Fibroblast of lung (primary cell): ENCODE results near the gene ACOT8. TPM values are rescaled to one million over a fixed set of nuclear protein-coding genes. Genes with fewer than 3 reads are reported as not detected.
"Not testable (repeated sequence)": the region's sequence is repeated elsewhere in the genome, so short reads cannot be mapped to it uniquely, and the experiment has no call there.

Source experiments
- DNase-seq, 2 donors: peaks; one replicate each; pipeline versions ENCODE4 v3.0.0 to v3.0.0-alpha.2; 2010; ENCODE audit warnings: low read depth in 2 of 2
- H2AFZ ChIP-seq: 2 replicates; pipeline ENCODE4 v1.5.1; 2012; ENCODE audit warnings: low read length, control low read depth, inconsistent platforms
- H3K27ac ChIP-seq: 2 replicates; pipeline ENCODE4 v1.5.1; 2011; ENCODE audit warnings: low read length, control low read depth; ENCODE audit not compliant: insufficient read depth
- H3K27me3 ChIP-seq: 2 replicates; pipeline ENCODE4 v1.5.1; 2011; ENCODE audit warnings: mild to moderate bottlenecking, low read length; ENCODE audit not compliant: control insufficient read depth, insufficient read depth
- H3K36me3 ChIP-seq: 2 replicates; pipeline ENCODE4 v1.5.1; 2011; ENCODE audit warnings: low read length; ENCODE audit not compliant: control insufficient read depth, insufficient read depth
- H3K4me1 ChIP-seq: 2 replicates; pipeline ENCODE4 v1.5.1; 2011; ENCODE audit warnings: low read length; ENCODE audit not compliant: control insufficient read depth, insufficient read depth; ENCODE audit errors: extremely low read depth
- H3K4me2 ChIP-seq: 2 replicates; pipeline ENCODE4 v1.5.1; 2011; ENCODE audit warnings: low read length, control low read depth; ENCODE audit not compliant: insufficient read depth; ENCODE audit errors: extremely low read depth
- H3K4me3 ChIP-seq, 4 experiments: fragments of 200-600 bp in 1 of 4; sonication (generic) in 1 of 4; replicated peaks in 1 of 4; 2 replicates each; pipeline ENCODE4 v1.5.1; 2011 to 2016; ENCODE audit warnings: low read length in 4 of 4, low read depth in 3 of 4, mild to moderate bottlenecking in 3 of 4, control low read depth in 2 of 4, inconsistent platforms in 1 of 4, mixed read lengths in 1 of 4; ENCODE audit not compliant: insufficient read depth in 1 of 4; ENCODE audit errors: control extremely low read depth in 1 of 4
- H3K79me2 ChIP-seq: 2 replicates; pipeline ENCODE4 v1.5.1; 2012; ENCODE audit warnings: mild to moderate bottlenecking, low read length, inconsistent platforms; ENCODE audit not compliant: control insufficient read depth, insufficient read depth
- H3K9ac ChIP-seq: 2 replicates; pipeline ENCODE4 v1.5.1; 2011; ENCODE audit warnings: mild to moderate bottlenecking, low read length, control low read depth; ENCODE audit not compliant: insufficient read depth
- H3K9me3 ChIP-seq: 2 replicates; pipeline ENCODE4 v1.5.1; 2012; ENCODE audit warnings: low read depth, low read length; ENCODE audit not compliant: control insufficient read depth, insufficient read depth
- H4K20me1 ChIP-seq: 2 replicates; pipeline ENCODE4 v1.5.1; 2011; ENCODE audit warnings: low read length; ENCODE audit not compliant: control insufficient read depth, insufficient read depth; ENCODE audit errors: extremely low read depth
- EZH2 ChIP-seq: IDR thresholded peaks from 2 replicates; pipeline ENCODE4 v1.5.1; 2012; ENCODE audit warnings: low read length, control low read depth, mild to moderate bottlenecking; ENCODE audit errors: missing control alignments
- polyA plus RNA-seq, 2 donors: library from polyadenylated mRNA; depleted of rRNA in 1 of 2; stranded (reverse) in 1 of 2; unstranded in 1 of 2; fragments of >200 nt; gene quantifications; 2 replicates each; pipeline ENCODE4 v1.2.1, GENCODE V29; 2011 to 2012; ENCODE audit warnings: missing spikeins in 1 of 2
- total RNA-seq: library from RNA; depleted of rRNA; stranded (reverse); fragments of >200 nt; gene quantifications from 2 replicates; pipeline ENCODE4 v1.2.1, GENCODE V29; 2014
- TF ChIP-seq, protein P1 (sequence below), 2 donors: IDR thresholded peaks in 1 of 2; conservative IDR thresholded peaks in 1 of 2; 1 replicate in 1 of 2; 2 replicates in 1 of 2; pipeline ENCODE4 v1.5.1; 2011 to 2012; ENCODE audit warnings: low read length in 2 of 2, control low read depth in 1 of 2, inconsistent platforms in 1 of 2, low read depth in 1 of 2, mild to moderate bottlenecking in 1 of 2

Gene ACOT8
- total and polyA plus RNA-seq, 2 donors (not counting 1 experiment from before 2014, with no cell fraction given), result 18.0 to 44.4 TPM

DNA sequence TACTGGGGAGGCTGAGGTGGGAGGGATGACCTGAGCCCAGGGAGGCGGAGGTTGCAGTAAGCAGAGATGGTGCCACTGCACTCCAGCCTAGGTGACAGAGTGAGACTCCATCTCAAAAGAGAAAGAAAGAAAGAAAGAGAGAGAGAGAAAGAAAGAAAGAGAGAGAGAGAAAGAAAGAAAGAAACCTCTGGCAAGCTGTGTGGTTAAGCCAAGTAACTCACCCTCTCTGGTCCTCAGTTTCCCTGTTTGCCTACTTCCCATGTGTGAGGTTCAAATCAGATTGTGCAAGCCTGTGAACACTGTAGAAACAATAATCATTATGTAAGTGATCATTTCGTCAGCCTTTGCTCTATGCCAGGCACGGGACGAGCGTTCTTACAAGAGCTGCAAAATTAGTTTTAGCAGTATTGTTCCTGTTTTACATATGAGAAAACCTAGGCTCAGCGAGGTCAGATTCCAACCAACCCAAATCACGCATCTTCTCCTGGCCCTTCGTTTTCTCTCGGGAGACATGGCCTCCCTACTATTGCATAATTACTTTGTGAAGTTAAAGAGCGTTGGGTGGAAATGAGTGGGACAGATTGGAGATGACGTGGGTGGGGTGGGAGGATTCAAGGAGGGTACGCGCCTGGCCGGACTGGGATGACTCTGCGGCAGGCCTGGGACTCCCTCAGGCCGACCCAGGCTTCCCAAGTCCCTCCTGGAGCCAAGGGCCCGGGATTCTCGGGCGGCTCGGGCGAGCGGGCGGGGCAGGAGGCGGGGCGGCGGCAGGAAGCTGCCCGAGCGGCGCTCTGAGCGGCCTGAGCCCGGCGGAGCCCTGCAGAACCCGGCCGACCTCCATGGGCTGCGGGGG, 23.9 kb downstream of the ACOT8 start, which contains the start of gene SNX21:
Gene SNX21 (plus strand): TSS at position 770 of the 853 bp plus-strand sequence. CDS start 121 bp downstream, outside the sequence.
- H3K27ac ChIP-seq, result peak within 1 kb of the TSS; percentile 90
- TF ChIP-seq, protein P1, sequence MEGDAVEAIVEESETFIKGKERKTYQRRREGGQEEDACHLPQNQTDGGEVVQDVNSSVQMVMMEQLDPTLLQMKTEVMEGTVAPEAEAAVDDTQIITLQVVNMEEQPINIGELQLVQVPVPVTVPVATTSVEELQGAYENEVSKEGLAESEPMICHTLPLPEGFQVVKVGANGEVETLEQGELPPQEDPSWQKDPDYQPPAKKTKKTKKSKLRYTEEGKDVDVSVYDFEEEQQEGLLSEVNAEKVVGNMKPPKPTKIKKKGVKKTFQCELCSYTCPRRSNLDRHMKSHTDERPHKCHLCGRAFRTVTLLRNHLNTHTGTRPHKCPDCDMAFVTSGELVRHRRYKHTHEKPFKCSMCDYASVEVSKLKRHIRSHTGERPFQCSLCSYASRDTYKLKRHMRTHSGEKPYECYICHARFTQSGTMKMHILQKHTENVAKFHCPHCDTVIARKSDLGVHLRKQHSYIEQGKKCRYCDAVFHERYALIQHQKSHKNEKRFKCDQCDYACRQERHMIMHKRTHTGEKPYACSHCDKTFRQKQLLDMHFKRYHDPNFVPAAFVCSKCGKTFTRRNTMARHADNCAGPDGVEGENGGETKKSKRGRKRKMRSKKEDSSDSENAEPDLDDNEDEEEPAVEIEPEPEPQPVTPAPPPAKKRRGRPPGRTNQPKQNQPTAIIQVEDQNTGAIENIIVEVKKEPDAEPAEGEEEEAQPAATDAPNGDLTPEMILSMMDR (conservative IDR thresholded peaks at IDR 0.05 in 1 of 2, IDR thresholded peaks at IDR 0.05 in 1 of 2; ENCODE audit: low read depth in 1 of 2, low read length in 2 of 2), result no peak
- no peak for TF ChIP-seq EZH2
- peaks cover 21% of the 10 kb centered on the region for H3K4me1 ChIP-seq
- H4K20me1 ChIP-seq, result no peaks in the 10 kb centered on the region
- H3K4me3 ChIP-seq, result peak within 1 kb of the TSS; percentile 71 to 90 (median 79)
- H3K36me3 ChIP-seq, result no peaks in the 10 kb centered on the region
- H2AFZ ChIP-seq, result peak within 1 kb of the TSS; percentile 84
- no peaks in the 10 kb centered on the region for H3K9me3 ChIP-seq
- peak within 1 kb of the TSS; percentile 95 for H3K4me2 ChIP-seq
- peaks cover 17% of the 10 kb centered on the region for H3K79me2 ChIP-seq
- no peaks in the 10 kb centered on the region for H3K27me3 ChIP-seq
- DNase-seq, result peak; percentile 94 to 96
- peak within 1 kb of the TSS; percentile 92 for H3K9ac ChIP-seq

DNA sequence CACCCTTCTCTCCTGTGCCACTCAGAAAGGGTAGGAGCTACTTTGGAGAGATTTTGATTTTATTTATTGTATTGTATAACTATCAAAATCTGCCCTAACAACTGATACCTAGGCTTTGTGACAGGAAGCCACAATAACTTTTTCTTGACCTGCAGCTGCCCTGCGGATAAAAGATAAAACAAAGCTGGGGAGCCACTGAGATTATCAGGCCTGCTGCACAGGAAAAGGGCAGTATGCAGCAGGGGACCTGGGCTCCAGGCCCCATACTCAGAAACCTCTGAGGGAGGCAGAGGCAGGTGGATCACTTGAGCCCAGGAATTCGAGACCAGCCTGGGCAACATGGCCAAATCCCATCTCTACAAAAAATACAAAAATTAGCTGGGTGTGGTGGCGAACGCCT, 24.6 kb downstream of the ACOT8 start:
- no peak for DNase-seq
- TF ChIP-seq EZH2, result no peak
- TF ChIP-seq, protein P1 (conservative IDR thresholded peaks at IDR 0.05 in 1 of 2, IDR thresholded peaks at IDR 0.05 in 1 of 2; ENCODE audit: low read depth in 1 of 2, low read length in 2 of 2), result no peak
- H3K27me3 ChIP-seq, result no peaks in the 10 kb centered on the region
- peak overlapping the region; percentile 90 for H3K27ac ChIP-seq
- H3K79me2 ChIP-seq, result peaks cover 17% of the 10 kb centered on the region
- H4K20me1 ChIP-seq, result no peaks in the 10 kb centered on the region
- H3K4me1 ChIP-seq, result peaks cover 21% of the 10 kb centered on the region
- no peak overlapping the region for H3K9ac ChIP-seq
- H3K9me3 ChIP-seq, result no peaks in the 10 kb centered on the region
- H3K4me2 ChIP-seq, result peak overlapping the region; percentile 95
- H2AFZ ChIP-seq, result no peak overlapping the region
- no peaks in the 10 kb centered on the region for H3K36me3 ChIP-seq
- H3K4me3 ChIP-seq, result peak overlapping the region in 2 of 4 experiments; percentile 74 to 84

DNA sequence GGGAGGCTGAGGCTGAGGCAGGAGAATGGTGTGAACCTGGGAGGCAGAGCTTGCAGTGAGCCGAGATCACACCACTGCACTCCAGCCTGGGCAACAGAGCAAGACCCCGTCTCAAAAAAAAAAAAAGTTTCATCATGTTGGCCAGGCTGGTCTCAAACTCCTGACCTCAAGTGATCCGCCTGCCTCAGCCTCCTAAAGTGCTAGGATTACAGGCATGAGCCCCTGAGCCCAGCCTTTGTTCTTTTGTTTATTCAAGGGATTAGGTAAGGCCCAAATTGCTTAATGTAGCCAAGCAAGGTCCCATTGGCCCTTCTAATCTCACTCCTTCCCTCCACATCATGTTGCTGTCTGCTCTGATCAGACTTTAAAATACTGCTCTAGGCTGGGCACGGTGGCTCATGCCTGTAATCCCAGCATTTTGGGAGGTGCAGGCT, 27.5 kb downstream of the ACOT8 start:
- not testable (repeated sequence) for H3K36me3 ChIP-seq, H2AFZ ChIP-seq, DNase-seq, H3K4me3 ChIP-seq, H3K9ac ChIP-seq, H3K27ac ChIP-seq, H3K4me2 ChIP-seq, H3K79me2 ChIP-seq, H3K27me3 ChIP-seq, H4K20me1 ChIP-seq, H3K9me3 ChIP-seq
- H3K4me1 ChIP-seq, result peaks cover 19% of the 10 kb centered on the region
